NCI-H2196 treated with DMSO at 0.1 percent for 48 hours (cell line): ENCODE results near the gene ADGRE2.
"Not testable (repeated sequence)": the region's sequence is repeated elsewhere in the genome, so short reads cannot be mapped to it uniquely, and the experiment has no call there.

Experiments used
- DNase-seq: peaks from one replicate; lab custom pipeline; 2025; ENCODE audit not compliant: unreplicated experiment; lab: John Stamatoyannopoulos, UW

Gene ADGRE2

GRCh38 chr19:14780622-14781225 is 2.4 kb upstream of the ADGRE2 start:
- DNase-seq, result not testable (repeated sequence)

- DNase-seq, result no peak
These were observed 791 bp upstream of the ADGRE2 start for GRCh38 chr19:14779151-14779550.

GRCh38 chr19:14777645-14778044 is 715 bp downstream of the ADGRE2 start:
- not testable (repeated sequence) for DNase-seq

- DNase-seq, result no peak
These were observed 2.3 kb downstream of the ADGRE2 start for GRCh38 chr19:14775869-14776586.

DNA sequence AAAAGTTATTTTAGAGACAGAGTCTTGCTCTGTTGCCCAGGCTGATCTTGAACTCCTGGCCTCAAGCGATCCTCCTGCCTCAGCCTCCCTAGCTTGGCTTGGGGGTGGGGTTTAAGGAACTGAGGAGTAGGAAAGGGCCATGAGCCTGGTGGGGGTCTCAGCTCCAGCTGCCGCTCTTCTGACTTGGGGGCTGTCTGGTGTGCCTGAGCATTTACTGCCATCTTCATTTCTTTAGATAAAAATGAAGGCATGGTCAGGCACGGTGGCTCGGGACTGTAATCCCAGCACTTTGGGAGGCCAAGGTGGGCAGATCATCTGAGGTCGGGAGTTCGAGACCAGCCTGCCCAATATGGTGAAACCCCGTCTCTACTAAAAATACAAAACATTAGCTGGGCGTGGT is 3.0 kb downstream of the ADGRE2 start:
- DNase-seq, result not testable (repeated sequence)

DNA sequence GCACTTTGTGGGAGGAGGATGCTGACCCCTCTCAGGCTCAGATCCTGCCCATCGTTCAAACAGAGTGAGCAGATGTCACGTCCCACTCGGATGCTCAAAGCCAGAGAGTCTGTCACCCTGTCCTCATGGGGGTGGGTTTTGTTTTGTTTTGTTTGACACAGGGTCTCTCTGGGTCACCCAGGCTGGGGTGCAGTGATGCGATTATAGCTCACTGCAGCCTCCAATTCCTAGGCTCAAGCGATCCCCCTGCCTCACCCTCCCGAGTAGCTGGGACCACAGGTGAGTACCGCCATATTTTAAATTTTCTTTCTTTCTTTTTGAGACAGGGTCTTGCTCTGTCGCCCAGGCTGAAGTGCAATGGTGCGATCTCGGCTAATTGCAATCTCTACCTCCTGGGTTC is 4.0 kb downstream of the ADGRE2 start:
- DNase-seq, result no peak

DNA sequence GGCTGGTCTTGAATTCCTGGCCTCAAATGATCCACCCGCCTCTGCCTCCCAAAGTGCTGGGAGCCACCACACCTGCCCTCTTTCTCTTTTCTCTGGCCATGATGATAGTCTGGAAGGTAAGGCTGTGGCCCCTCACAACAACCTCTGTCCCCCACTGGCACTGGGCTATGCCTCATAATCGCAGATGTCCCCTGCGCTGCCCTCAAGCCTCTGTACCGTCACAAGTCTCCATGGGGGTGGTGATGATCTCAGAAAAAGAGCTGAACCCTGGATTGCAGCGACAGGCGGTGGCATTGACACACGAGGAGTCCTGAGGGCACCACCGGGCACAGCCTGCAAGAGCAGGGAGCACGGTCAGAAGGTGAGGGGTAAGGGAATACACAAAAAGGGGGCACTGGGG is 4.6 kb downstream of the ADGRE2 start:
- DNase-seq, result not testable (repeated sequence)

DNA sequence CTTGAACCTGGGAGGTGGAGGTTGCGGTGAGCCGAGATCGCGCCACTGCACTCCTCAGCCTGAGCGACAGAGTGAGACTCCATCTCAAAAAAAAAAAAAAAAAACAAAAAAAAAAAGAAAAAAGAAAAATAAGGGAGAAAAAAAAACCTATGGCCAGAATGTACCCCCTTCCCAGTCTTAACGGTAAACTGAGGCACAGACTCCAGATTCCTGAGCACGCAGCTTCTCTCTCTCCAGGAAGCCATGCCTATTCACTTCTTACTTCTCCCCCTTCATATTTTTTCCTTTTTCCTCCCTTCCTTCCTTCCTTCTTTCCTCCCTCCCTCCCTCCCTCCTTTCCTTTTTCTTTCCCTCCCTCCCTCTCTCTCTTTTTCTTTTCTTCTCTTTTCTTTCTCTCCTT is 5.4 kb downstream of the ADGRE2 start:
- no peak for DNase-seq

GRCh38 chr19:14772467-14772866 is 5.9 kb downstream of the ADGRE2 start:
- no peak for DNase-seq

DNA sequence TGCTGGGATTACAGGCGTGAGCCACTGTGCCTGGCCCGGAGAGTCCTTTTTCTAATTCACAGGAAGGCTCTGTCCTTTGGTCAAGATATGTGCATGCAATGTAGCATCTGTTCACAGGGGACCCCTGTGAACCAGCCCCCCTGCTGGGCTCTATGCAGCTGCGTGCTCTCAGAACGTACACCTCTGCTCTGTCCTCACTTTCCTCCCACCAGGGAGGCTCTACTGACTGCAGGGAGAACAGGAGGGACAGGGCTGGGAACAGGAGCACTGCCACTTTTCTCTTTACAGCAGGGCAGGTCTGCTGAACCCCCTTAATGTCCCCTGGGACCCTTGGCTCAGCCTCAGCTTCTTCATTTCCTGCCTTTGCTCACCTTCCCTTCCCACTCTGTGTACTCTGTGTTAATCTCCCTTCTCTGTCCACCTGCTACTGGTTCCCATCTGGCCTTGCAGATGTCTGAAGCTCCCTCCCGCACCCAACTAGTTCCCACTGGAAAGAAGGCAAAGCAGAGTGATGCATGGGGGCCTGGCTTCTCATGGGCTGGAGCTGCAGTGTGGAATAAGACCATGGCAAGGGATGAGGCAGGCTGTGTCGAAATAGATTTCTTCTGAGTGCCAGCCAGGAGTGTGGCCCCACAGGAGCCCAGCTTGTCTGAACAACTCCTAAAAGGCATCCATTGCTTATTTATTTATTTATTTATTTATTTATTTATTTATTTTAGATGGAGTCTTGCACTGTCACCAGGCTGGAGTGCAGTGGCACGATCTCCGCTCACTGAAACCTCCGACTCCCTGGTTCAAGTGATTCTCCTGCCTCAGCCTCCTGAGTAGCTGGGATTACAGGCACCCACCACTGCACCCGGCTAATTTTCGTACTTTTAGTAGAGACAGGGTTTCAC is 7.2 kb downstream of the ADGRE2 start:
- DNase-seq, result no peak

GRCh38 chr19:14770136-14770535 is 8.2 kb downstream of the ADGRE2 start:
- no peak for DNase-seq

GRCh38 chr19:14769201-14769600 is 9.2 kb downstream of the ADGRE2 start:
- DNase-seq, result no peak

- no peak for DNase-seq
These were observed 10.4 kb downstream of the ADGRE2 start for GRCh38 chr19:14768001-14768400.

DNA sequence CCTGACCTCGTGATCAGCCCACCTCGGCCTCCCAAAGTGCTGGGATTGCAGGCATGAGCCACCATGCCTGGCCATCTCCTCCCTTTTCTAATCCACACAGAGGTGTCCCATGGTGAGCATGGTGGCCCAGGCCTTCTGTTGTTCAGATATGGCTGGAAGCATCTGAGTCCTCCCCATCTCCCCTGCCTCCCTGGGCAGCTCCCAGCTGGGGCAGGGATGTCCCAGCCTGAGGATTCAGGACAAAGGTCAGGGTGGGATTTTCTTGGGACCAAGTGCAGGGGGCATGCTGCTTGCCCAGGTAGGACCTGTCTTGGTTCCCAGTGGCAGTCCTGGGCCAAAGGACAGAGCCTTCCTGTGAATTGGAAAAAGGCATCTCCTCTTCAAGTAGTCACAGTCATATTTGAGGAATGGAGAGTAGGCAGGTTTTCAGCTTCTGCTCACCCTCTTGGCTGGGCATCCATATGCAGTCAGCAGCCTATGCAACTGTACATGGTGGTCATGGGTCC is 10.8 kb downstream of the ADGRE2 start:
- DNase-seq, result no peak

GRCh38 chr19:14765841-14766240 is 12.5 kb downstream of the ADGRE2 start:
- DNase-seq, result not testable (repeated sequence)

DNA sequence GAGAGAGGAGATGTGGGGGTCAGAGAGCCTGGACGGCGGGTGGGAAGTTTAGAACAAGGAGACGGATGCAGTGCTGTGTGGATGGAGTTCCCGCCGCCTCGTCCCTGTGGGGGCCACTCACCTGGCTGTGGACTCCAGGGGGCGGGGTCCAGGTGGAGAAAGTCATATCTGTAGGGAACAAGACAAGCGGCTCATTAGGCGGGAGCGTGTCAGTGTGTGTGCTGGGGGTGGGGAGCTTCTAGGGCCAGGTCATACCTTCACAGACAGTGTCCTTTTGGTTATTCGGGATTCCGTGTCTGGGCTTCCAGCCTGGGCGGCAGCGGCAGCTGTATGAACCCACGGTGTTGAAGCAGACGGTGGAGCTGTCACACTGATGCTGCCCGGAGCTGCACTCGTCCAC is 13.0 kb downstream of the ADGRE2 start:
- DNase-seq, result not testable (repeated sequence)

- DNase-seq, result no peak
These were observed 14.0 kb downstream of the ADGRE2 start for GRCh38 chr19:14764401-14764800.

DNA sequence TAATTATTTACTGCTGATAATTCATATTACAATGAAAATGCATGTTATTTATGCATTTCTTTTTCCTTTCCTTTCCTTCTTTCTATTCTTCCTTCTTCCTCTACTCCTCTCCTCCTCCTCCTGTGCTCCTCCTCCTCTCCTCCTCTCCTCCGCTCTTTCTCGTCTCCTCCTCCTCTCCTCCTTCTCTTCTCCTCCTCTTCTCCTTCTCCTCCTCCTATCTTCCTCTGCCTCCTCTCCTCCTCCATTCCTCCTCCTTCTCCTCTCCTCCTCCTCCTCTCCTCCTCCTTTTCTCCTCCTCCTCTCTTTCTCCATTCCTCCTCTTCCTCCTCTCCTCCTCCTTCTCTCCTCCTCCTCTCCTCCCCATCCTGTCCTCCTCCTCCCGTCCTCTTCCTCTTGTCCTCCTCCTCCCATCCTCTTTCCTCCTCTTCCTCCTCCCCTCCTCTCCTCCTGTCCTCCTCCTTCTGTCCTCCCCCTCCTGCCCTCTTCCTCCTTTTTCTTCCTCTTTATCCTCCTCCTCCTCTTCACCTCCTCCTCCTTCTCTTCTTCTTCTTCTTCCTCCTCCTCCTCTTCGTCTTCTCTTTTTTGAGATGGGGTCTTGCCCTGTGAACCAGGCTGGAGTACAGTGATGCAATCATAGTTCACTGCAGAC is 14.7 kb downstream of the ADGRE2 start:
- no peak for DNase-seq

- no peak for DNase-seq
These were observed 16.2 kb downstream of the ADGRE2 start for GRCh38 chr19:14762111-14762510.

GRCh38 chr19:14761607-14762006 is 16.8 kb downstream of the ADGRE2 start:
- DNase-seq, result no peak

GRCh38 chr19:14758816-14759215 is 19.5 kb downstream of the ADGRE2 start:
- DNase-seq, result peak; percentile 58
